Heart left ventricle (tissue), 13 donors: Measurements from ENCODE around the gene CD209.

Experiments
- POLR2A ChIP-seq, 2 donors: fragments of 450-650 bp; IDR thresholded peaks; one replicate each; pipeline ENCODE4 v1.6.1; 2017; ENCODE audit warnings: antibody characterized with exemption in 2 of 2, mild to moderate bottlenecking in 2 of 2, moderate library complexity in 2 of 2
- TF ChIP-seq, protein P1 (sequence below), 12 donors: fragments of 200-600 bp; sonication (generic) in 4 of 12; IDR thresholded peaks; one replicate each; pipeline versions ENCODE4 v1.5.0 to v1.8.0; 2018 to 2022; ENCODE audit warnings: antibody characterized with exemption in 12 of 12, mild to moderate bottlenecking in 5 of 12
- donor health status: ischemic (EF 13 %, LVEDD 7.1; RV severe dilation, severe dysfunction).
- donor health status: DM: no; HTN: yes; CAD: no.
- donor health status: DM: no; HTN: no; CAD: no.
- donor health status: ischemic (EF 25% LVEDD 6.9; RV normal size, moderate dysfunction).
- donor health status: ischemic (EF 25% LVEDD 5.7; RV mildly dilated, moderate dysfunction).
- donor health status: ischemic (EF 35%, LVEDD 5.7; RV mildly dilated, moderate dysfunction).
- donor health status: nonischemic (EF 11% LVEDD 7.7; RV severe dilation, severe dysfunction).
- donor health status: DM: yes; HTN: yes; CAD: no.
- donor health status: PGD.
- donor health status: ischemic (EF 29% LVEDD 5.4; RV normal size, mild dysfunction).
- donor health status: nonischemic (EF 23%, LVEDD 6.1; RV moderate dilation, normal function).

DNA sequence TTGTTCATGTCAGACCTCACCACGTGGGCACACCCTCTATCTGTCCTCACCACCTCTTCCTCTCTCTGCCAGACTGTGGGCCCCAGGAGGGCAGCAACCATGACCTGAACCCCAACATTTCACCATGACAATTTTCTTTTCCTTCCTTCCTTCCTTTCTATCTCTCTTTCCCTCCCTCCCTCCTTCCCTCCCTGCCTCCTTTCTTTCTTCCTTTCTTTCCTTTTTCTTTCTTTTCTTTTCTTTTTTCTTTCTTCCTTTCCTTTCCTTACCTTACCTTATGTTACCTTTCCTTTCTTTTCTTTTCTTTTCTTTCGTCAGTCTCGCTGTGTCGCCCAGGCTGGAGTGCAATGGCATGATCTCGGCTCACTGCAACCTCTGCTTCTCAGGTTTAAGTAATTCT lies 36.7 kb downstream of the CD209 start:
- TF ChIP-seq POLR2A (IDR thresholded peaks at IDR 0.05), result no peak
- TF ChIP-seq, protein P1, sequence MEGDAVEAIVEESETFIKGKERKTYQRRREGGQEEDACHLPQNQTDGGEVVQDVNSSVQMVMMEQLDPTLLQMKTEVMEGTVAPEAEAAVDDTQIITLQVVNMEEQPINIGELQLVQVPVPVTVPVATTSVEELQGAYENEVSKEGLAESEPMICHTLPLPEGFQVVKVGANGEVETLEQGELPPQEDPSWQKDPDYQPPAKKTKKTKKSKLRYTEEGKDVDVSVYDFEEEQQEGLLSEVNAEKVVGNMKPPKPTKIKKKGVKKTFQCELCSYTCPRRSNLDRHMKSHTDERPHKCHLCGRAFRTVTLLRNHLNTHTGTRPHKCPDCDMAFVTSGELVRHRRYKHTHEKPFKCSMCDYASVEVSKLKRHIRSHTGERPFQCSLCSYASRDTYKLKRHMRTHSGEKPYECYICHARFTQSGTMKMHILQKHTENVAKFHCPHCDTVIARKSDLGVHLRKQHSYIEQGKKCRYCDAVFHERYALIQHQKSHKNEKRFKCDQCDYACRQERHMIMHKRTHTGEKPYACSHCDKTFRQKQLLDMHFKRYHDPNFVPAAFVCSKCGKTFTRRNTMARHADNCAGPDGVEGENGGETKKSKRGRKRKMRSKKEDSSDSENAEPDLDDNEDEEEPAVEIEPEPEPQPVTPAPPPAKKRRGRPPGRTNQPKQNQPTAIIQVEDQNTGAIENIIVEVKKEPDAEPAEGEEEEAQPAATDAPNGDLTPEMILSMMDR (IDR thresholded peaks at IDR 0.05), result no peak
